ENCODE results near the gene SPP2. TPM values are rescaled to one million over a fixed set of nuclear protein-coding genes. Genes with fewer than 3 reads are reported as not detected.

Gene SPP2
- total and polyA plus RNA-seq, 9 of the 15 experiments (the other 6 are each of a cell fraction or from before 2014, with no cell fraction given): not detected

DNA sequence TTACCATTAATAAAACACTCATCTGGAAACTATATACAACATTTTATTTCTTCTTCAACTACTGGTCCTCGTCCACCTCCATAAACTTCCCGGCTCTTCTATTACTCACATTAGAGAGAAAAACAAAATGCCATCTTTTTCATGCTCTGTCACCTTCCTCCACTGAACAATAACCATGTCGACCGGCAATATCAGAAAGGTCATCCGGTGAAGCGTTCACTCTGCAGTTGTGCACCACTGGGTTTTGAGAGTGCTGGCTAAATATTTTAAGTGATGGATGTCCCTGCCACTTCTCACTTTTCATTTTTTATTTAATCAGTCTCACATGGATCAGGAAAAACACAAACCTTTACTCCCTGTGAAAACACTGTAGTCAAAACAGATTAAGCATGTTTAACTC is 48.2 kb downstream of the SPP2 start:
- POLR2A ChIA-PET: no interaction called here

More for the DNA sequence above, 48.2 kb downstream of the SPP2 start:
- Histone ChIP-seq H3K4me3 (no peak overlapping the region), H3K4me1 (replicated peaks in 1 of 2; ENCODE audit: control insufficient read depth in 2 of 2, insufficient read depth in 2 of 2, low read length in 2 of 2) (no peaks in the 10 kb centered on the region), H3K9me3 (replicated peaks; ENCODE audit: control insufficient read depth, insufficient read depth, low read depth, low read length) (no peaks in the 10 kb centered on the region), H4K20me1 (replicated peaks; ENCODE audit: control insufficient read depth, insufficient read depth, low read length) (no peaks in the 10 kb centered on the region), H3K4me2 (ENCODE audit: insufficient read depth, low read length) (no peak overlapping the region), H3K9me1 (ENCODE audit: control insufficient read depth, insufficient read depth, low read length) (no peaks in the 10 kb centered on the region), H3K79me2 (ENCODE audit: control insufficient read depth, insufficient read depth, low read length) (no peaks in the 10 kb centered on the region), H3K27me3 (ENCODE audit: control insufficient read depth in 2 of 2, insufficient read depth in 2 of 2, low read length in 2 of 2) (no peaks in the 10 kb centered on the region), H3K27ac (ENCODE audit: extremely low read depth, low read depth, low read length) (no peak overlapping the region), H2AFZ (ENCODE audit: low read depth, low read length) (no peak overlapping the region), H3K36me3 (ENCODE audit: control insufficient read depth, insufficient read depth, low read length) (no peaks in the 10 kb centered on the region), H3K9ac (ENCODE audit: insufficient read depth in 1 of 2, low read depth in 2 of 2, low read length in 2 of 2) (no peak overlapping the region)
- no peak for FAIRE-seq
- WGBS (ENCODE audit: insufficient coverage, low coverage, missing lambda C conversion rate): 1% methylated on average over 6 of the region's 6 CpGs
- no peak for ATAC-seq
- CTCF ChIA-PET (ENCODE audit: low intra/inter-chr PET ratio): no interaction called here
- no peak for DNase-seq (ENCODE audit: extremely low read depth in 1 of 4, low spot score in 3 of 4)
- in situ Hi-C loops (cut with MboI) (no loop called here), intact Hi-C loops (cut with micrococcal nuclease) (no loop called here)
- no peak for TF ChIP-seq ATF1 (CRISPR knock-in tag; IDR thresholded peaks at IDR 0.05)
- no peak for TF ChIP-seq ATF1 (tag; IDR thresholded peaks at IDR 0.05)
- TF ChIP-seq ZBTB8A (IDR thresholded peaks at IDR 0.05; ENCODE audit: partially characterized antibody): no peak
- TF ChIP-seq, protein P1, sequence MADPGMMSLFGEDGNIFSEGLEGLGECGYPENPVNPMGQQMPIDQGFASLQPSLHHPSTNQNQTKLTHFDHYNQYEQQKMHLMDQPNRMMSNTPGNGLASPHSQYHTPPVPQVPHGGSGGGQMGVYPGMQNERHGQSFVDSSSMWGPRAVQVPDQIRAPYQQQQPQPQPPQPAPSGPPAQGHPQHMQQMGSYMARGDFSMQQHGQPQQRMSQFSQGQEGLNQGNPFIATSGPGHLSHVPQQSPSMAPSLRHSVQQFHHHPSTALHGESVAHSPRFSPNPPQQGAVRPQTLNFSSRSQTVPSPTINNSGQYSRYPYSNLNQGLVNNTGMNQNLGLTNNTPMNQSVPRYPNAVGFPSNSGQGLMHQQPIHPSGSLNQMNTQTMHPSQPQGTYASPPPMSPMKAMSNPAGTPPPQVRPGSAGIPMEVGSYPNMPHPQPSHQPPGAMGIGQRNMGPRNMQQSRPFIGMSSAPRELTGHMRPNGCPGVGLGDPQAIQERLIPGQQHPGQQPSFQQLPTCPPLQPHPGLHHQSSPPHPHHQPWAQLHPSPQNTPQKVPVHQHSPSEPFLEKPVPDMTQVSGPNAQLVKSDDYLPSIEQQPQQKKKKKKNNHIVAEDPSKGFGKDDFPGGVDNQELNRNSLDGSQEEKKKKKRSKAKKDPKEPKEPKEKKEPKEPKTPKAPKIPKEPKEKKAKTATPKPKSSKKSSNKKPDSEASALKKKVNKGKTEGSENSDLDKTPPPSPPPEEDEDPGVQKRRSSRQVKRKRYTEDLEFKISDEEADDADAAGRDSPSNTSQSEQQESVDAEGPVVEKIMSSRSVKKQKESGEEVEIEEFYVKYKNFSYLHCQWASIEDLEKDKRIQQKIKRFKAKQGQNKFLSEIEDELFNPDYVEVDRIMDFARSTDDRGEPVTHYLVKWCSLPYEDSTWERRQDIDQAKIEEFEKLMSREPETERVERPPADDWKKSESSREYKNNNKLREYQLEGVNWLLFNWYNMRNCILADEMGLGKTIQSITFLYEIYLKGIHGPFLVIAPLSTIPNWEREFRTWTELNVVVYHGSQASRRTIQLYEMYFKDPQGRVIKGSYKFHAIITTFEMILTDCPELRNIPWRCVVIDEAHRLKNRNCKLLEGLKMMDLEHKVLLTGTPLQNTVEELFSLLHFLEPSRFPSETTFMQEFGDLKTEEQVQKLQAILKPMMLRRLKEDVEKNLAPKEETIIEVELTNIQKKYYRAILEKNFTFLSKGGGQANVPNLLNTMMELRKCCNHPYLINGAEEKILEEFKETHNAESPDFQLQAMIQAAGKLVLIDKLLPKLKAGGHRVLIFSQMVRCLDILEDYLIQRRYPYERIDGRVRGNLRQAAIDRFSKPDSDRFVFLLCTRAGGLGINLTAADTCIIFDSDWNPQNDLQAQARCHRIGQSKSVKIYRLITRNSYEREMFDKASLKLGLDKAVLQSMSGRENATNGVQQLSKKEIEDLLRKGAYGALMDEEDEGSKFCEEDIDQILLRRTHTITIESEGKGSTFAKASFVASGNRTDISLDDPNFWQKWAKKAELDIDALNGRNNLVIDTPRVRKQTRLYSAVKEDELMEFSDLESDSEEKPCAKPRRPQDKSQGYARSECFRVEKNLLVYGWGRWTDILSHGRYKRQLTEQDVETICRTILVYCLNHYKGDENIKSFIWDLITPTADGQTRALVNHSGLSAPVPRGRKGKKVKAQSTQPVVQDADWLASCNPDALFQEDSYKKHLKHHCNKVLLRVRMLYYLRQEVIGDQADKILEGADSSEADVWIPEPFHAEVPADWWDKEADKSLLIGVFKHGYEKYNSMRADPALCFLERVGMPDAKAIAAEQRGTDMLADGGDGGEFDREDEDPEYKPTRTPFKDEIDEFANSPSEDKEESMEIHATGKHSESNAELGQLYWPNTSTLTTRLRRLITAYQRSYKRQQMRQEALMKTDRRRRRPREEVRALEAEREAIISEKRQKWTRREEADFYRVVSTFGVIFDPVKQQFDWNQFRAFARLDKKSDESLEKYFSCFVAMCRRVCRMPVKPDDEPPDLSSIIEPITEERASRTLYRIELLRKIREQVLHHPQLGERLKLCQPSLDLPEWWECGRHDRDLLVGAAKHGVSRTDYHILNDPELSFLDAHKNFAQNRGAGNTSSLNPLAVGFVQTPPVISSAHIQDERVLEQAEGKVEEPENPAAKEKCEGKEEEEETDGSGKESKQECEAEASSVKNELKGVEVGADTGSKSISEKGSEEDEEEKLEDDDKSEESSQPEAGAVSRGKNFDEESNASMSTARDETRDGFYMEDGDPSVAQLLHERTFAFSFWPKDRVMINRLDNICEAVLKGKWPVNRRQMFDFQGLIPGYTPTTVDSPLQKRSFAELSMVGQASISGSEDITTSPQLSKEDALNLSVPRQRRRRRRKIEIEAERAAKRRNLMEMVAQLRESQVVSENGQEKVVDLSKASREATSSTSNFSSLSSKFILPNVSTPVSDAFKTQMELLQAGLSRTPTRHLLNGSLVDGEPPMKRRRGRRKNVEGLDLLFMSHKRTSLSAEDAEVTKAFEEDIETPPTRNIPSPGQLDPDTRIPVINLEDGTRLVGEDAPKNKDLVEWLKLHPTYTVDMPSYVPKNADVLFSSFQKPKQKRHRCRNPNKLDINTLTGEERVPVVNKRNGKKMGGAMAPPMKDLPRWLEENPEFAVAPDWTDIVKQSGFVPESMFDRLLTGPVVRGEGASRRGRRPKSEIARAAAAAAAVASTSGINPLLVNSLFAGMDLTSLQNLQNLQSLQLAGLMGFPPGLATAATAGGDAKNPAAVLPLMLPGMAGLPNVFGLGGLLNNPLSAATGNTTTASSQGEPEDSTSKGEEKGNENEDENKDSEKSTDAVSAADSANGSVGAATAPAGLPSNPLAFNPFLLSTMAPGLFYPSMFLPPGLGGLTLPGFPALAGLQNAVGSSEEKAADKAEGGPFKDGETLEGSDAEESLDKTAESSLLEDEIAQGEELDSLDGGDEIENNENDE (IDR thresholded peaks at IDR 0.05; ENCODE audit: low read depth, low read length): no peak
- TF ChIP-seq, protein P2, sequence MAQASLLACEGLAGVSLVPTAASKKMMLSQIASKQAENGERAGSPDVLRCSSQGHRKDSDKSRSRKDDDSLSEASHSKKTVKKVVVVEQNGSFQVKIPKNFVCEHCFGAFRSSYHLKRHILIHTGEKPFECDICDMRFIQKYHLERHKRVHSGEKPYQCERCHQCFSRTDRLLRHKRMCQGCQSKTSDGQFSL (CRISPR knock-in tag; IDR thresholded peaks at IDR 0.05): no peak
- TF ChIP-seq, protein P2 (tag; IDR thresholded peaks at IDR 0.05): no peak
- TF ChIP-seq ZNF444 (CRISPR knock-in tag; IDR thresholded peaks at IDR 0.05): no peak
- no TSS peak for BruUV-seq (replicated peaks)

All from K562 (cell line).